Measurements from ENCODE around the gene DHRS13. TPM values are rescaled to one million over a fixed set of nuclear protein-coding genes. Genes with fewer than 3 reads are reported as not detected.
"Not testable (repeated sequence)": the region's sequence is repeated elsewhere in the genome, so short reads cannot be mapped to it uniquely, and the experiment has no call there.

Gene DHRS13
- total RNA-seq, 1 donor: 12.0 TPM

GRCh38 chr17:28917029-28917428 lies 14.2 kb upstream of the DHRS13 start:
- Histone ChIP-seq H3K27me3 (ENCODE audit: insufficient read depth, low read length) (no peaks in the 10 kb centered on the region), H3K4me1 (ENCODE audit: insufficient read depth, low read length) (no peaks in the 10 kb centered on the region), H3K9me3 (ENCODE audit: low read depth, low read length) (no peaks in the 10 kb centered on the region), H3K4me3 (ENCODE audit: low read length) (no peak overlapping the region)

GRCh38 chr17:28916302-28916934 lies 13.5 kb upstream of the DHRS13 start:
- no peaks in the 10 kb centered on the region for H3K27me3 ChIP-seq (ENCODE audit: insufficient read depth, low read length)
- no peak overlapping the region for H3K4me3 ChIP-seq (ENCODE audit: low read length)
- no peaks in the 10 kb centered on the region for H3K4me1 ChIP-seq (ENCODE audit: insufficient read depth, low read length)
- H3K9me3 ChIP-seq (ENCODE audit: low read depth, low read length): no peaks in the 10 kb centered on the region

GRCh38 chr17:28912938-28913333 lies 10.1 kb upstream of the DHRS13 start:
- Histone ChIP-seq H3K27me3 (ENCODE audit: insufficient read depth, low read length) (no peaks in the 10 kb centered on the region), H3K4me3 (ENCODE audit: low read length) (no peak overlapping the region), H3K4me1 (ENCODE audit: insufficient read depth, low read length) (no peaks in the 10 kb centered on the region), H3K9me3 (ENCODE audit: low read depth, low read length) (no peaks in the 10 kb centered on the region)

- no peak overlapping the region for H3K4me3 ChIP-seq (ENCODE audit: low read length)
- H3K4me1 ChIP-seq (ENCODE audit: insufficient read depth, low read length): no peaks in the 10 kb centered on the region
- H3K9me3 ChIP-seq (ENCODE audit: low read depth, low read length): no peaks in the 10 kb centered on the region
- no peaks in the 10 kb centered on the region for H3K27me3 ChIP-seq (ENCODE audit: insufficient read depth, low read length)
Observed at GRCh38 chr17:28912281-28912937, 9.5 kb upstream of the DHRS13 start.

GRCh38 chr17:28911411-28912045 lies 8.6 kb upstream of the DHRS13 start:
- Histone ChIP-seq H3K27me3 (ENCODE audit: insufficient read depth, low read length) (no peaks in the 10 kb centered on the region), H3K9me3 (ENCODE audit: low read depth, low read length) (no peaks in the 10 kb centered on the region), H3K4me3 (ENCODE audit: low read length) (no peak overlapping the region), H3K4me1 (ENCODE audit: insufficient read depth, low read length) (no peaks in the 10 kb centered on the region)

GRCh38 chr17:28910534-28910933 lies 7.7 kb upstream of the DHRS13 start:
- Histone ChIP-seq H3K9me3 (ENCODE audit: low read depth, low read length) (no peaks in the 10 kb centered on the region), H3K27me3 (ENCODE audit: insufficient read depth, low read length) (no peaks in the 10 kb centered on the region), H3K4me3 (ENCODE audit: low read length) (no peak overlapping the region), H3K4me1 (ENCODE audit: insufficient read depth, low read length) (no peaks in the 10 kb centered on the region)

- H3K4me1 ChIP-seq (ENCODE audit: insufficient read depth, low read length): no peaks in the 10 kb centered on the region
- H3K27me3 ChIP-seq (ENCODE audit: insufficient read depth, low read length): no peaks in the 10 kb centered on the region
- no peaks in the 10 kb centered on the region for H3K9me3 ChIP-seq (ENCODE audit: low read depth, low read length)
- no peak overlapping the region for H3K4me3 ChIP-seq (ENCODE audit: low read length)
Observed at GRCh38 chr17:28908640-28909167, 5.8 kb upstream of the DHRS13 start.

GRCh38 chr17:28907709-28908475 lies 5.0 kb upstream of the DHRS13 start:
- Histone ChIP-seq H3K4me1 (ENCODE audit: insufficient read depth, low read length) (peaks cover 4% of the 10 kb centered on the region), H3K27me3 (ENCODE audit: insufficient read depth, low read length) (no peaks in the 10 kb centered on the region), H3K4me3 (ENCODE audit: low read length) (no peak overlapping the region), H3K9me3 (ENCODE audit: low read depth, low read length) (no peaks in the 10 kb centered on the region)

GRCh38 chr17:28906706-28907438 lies 4.0 kb upstream of the DHRS13 start:
- no peak overlapping the region for H3K4me3 ChIP-seq (ENCODE audit: low read length)
- no peaks in the 10 kb centered on the region for H3K27me3 ChIP-seq (ENCODE audit: insufficient read depth, low read length)
- H3K4me1 ChIP-seq (ENCODE audit: insufficient read depth, low read length): peaks cover 9% of the 10 kb centered on the region
- no peaks in the 10 kb centered on the region for H3K9me3 ChIP-seq (ENCODE audit: low read depth, low read length)

- no peaks in the 10 kb centered on the region for H3K27me3 ChIP-seq (ENCODE audit: insufficient read depth, low read length)
- no peaks in the 10 kb centered on the region for H3K9me3 ChIP-seq (ENCODE audit: low read depth, low read length)
- H3K4me1 ChIP-seq (ENCODE audit: insufficient read depth, low read length): peaks cover 15% of the 10 kb centered on the region
- no peak overlapping the region for H3K4me3 ChIP-seq (ENCODE audit: low read length)
Observed at GRCh38 chr17:28906276-28906675, 3.4 kb upstream of the DHRS13 start.

- Histone ChIP-seq H3K4me1 (ENCODE audit: insufficient read depth, low read length) (peaks cover 23% of the 10 kb centered on the region), H3K27me3 (ENCODE audit: insufficient read depth, low read length) (no peaks in the 10 kb centered on the region), H3K9me3 (ENCODE audit: low read depth, low read length) (no peaks in the 10 kb centered on the region), H3K4me3 (ENCODE audit: low read length) (no peak overlapping the region)
Observed at GRCh38 chr17:28904800-28905199, 1.9 kb upstream of the DHRS13 start.

GRCh38 chr17:28903546-28903841 lies 615 bp upstream of the DHRS13 start:
- not testable (repeated sequence) for H3K4me3 ChIP-seq (ENCODE audit: low read length); H3K9me3 ChIP-seq (ENCODE audit: low read depth, low read length); H3K27me3 ChIP-seq (ENCODE audit: insufficient read depth, low read length)
- peaks cover 26% of the 10 kb centered on the region for H3K4me1 ChIP-seq (ENCODE audit: insufficient read depth, low read length)

- H3K27me3 ChIP-seq (ENCODE audit: insufficient read depth, low read length): no peaks in the 10 kb centered on the region
- peak overlapping the region; percentile 66 for H3K4me3 ChIP-seq (ENCODE audit: low read length)
- H3K4me1 ChIP-seq (ENCODE audit: insufficient read depth, low read length): peaks cover 35% of the 10 kb centered on the region
Observed at GRCh38 chr17:28901866-28902818, 737 bp downstream of the DHRS13 start.

More at GRCh38 chr17:28901866-28902818, 737 bp downstream of the DHRS13 start:
- no peaks in the 10 kb centered on the region for H3K9me3 ChIP-seq (ENCODE audit: low read depth, low read length)
